Chondrocyte (in vitro differentiated cells): ENCODE measurements around the gene IRX5. TPM values are rescaled to one million over a fixed set of nuclear protein-coding genes. Genes with fewer than 3 reads are reported as not detected.

ENCODE experiments used
- DNase-seq: peaks from one replicate; pipeline ENCODE4 v3.0.0; 2021; ENCODE audit warnings: mixed read lengths, low spot score
- H3K27ac Mint-ChIP-seq: one replicate; pipeline ENCODE4 v1.8.0; 2021; ENCODE audit warnings: mild to moderate bottlenecking, moderate library complexity, mixed read lengths; ENCODE audit not compliant: unreplicated experiment
- H3K27me3 Mint-ChIP-seq: 2 replicates; pipeline ENCODE4 v1.8.0; 2021; ENCODE audit warnings: low read depth, mixed read lengths
- H3K36me3 Mint-ChIP-seq: 2 replicates; pipeline ENCODE4 v1.8.0; 2021; ENCODE audit warnings: low read depth, mixed read lengths
- H3K4me1 Mint-ChIP-seq: 2 replicates; pipeline ENCODE4 v1.8.0; 2021; ENCODE audit warnings: low read depth, mild to moderate bottlenecking, mixed read lengths
- H3K4me3 Mint-ChIP-seq: one replicate; pipeline ENCODE4 v1.8.0; 2021; ENCODE audit warnings: mild to moderate bottlenecking, moderate library complexity, mixed read lengths; ENCODE audit not compliant: unreplicated experiment
- H3K9me3 Mint-ChIP-seq: 2 replicates; pipeline ENCODE4 v1.8.0; 2021; ENCODE audit warnings: low read depth, mixed read lengths
- CTCF ChIP-seq: fragments of 200-600 bp; sonication (generic); IDR thresholded peaks from 2 replicates; pipeline ENCODE4 v1.5.0; 2021; ENCODE audit warnings: antibody characterized with exemption, mild to moderate bottlenecking, moderate library complexity
- total RNA-seq: library from RNA; stranded (reverse); gene quantifications from 3 replicates; pipeline ENCODE4 v1.2.1, GENCODE V29; 2021

IRX5 gene
- total RNA-seq, 1 donor from 2014 or later, result 1.0 TPM

GRCh38 chr16:54968011-54968410 lies 37.3 kb downstream of the IRX5 start:
- H3K27ac Mint-ChIP-seq, result no peak overlapping the region
- TF ChIP-seq CTCF, result no peak
- H3K9me3 Mint-ChIP-seq, result peaks cover 2% of the 10 kb centered on the region
- no peak overlapping the region for H3K4me3 Mint-ChIP-seq
- H3K27me3 Mint-ChIP-seq, result peaks cover 17% of the 10 kb centered on the region
- no peaks in the 10 kb centered on the region for H3K4me1 Mint-ChIP-seq
- DNase-seq, result no peak
- H3K36me3 Mint-ChIP-seq, result no peaks in the 10 kb centered on the region

- no peaks in the 10 kb centered on the region for H3K4me1 Mint-ChIP-seq
- no peaks in the 10 kb centered on the region for H3K36me3 Mint-ChIP-seq
- no peak for TF ChIP-seq CTCF
- peaks cover 15% of the 10 kb centered on the region for H3K27me3 Mint-ChIP-seq
- no peak overlapping the region for H3K4me3 Mint-ChIP-seq
- no peak overlapping the region for H3K27ac Mint-ChIP-seq
- peaks cover 2% of the 10 kb centered on the region for H3K9me3 Mint-ChIP-seq
- DNase-seq, result no peak
These were observed 38.1 kb downstream of the IRX5 start for GRCh38 chr16:54968784-54969183.

- no peak overlapping the region for H3K4me3 Mint-ChIP-seq
- H3K27ac Mint-ChIP-seq, result no peak overlapping the region
- H3K4me1 Mint-ChIP-seq, result no peaks in the 10 kb centered on the region
- DNase-seq, result no peak
- no peak for TF ChIP-seq CTCF
- peaks cover 2% of the 10 kb centered on the region for H3K9me3 Mint-ChIP-seq
- H3K27me3 Mint-ChIP-seq, result peaks cover 19% of the 10 kb centered on the region
- H3K36me3 Mint-ChIP-seq, result no peaks in the 10 kb centered on the region
These were observed 39.4 kb downstream of the IRX5 start for GRCh38 chr16:54970016-54970415.

GRCh38 chr16:54974367-54974766 lies 43.7 kb downstream of the IRX5 start:
- Mint-ChIP-seq H3K27ac (no peak overlapping the region), H3K4me1 (no peaks in the 10 kb centered on the region), H3K27me3 (peaks cover 32% of the 10 kb centered on the region), H3K4me3 (no peak overlapping the region), H3K36me3 (no peaks in the 10 kb centered on the region), H3K9me3 (peaks cover 2% of the 10 kb centered on the region)
- DNase-seq, result no peak
- no peak for TF ChIP-seq CTCF

- H3K4me1 Mint-ChIP-seq, result no peaks in the 10 kb centered on the region
- no peak overlapping the region for H3K27ac Mint-ChIP-seq
- H3K27me3 Mint-ChIP-seq, result peaks cover 29% of the 10 kb centered on the region
- TF ChIP-seq CTCF, result no peak
- DNase-seq, result no peak
- no peaks in the 10 kb centered on the region for H3K36me3 Mint-ChIP-seq
- peaks cover 2% of the 10 kb centered on the region for H3K9me3 Mint-ChIP-seq
- H3K4me3 Mint-ChIP-seq, result no peak overlapping the region
These were observed 46.1 kb downstream of the IRX5 start for GRCh38 chr16:54976651-54977200.
